Gastrocnemius medialis (tissue), 4 donors: ENCODE measurements around the gene IKZF2.

Source experiments
- CTCF ChIP-seq, 5 experiments: fragments of 450-650 bp in 3 of 5; fragments of 200-600 bp in 2 of 5; sonication (generic) in 2 of 5; IDR thresholded peaks in 4 of 5; conservative IDR thresholded peaks in 1 of 5; 1 replicate in 4 of 5; 2 replicates in 1 of 5; pipeline ENCODE4 v1.5.1; 2016 to 2019; ENCODE audit warnings: antibody characterized with exemption in 5 of 5, mild to moderate bottlenecking in 3 of 5, moderate library complexity in 3 of 5
- POLR2A ChIP-seq, 2 donors: fragments of 450-650 bp; IDR thresholded peaks; one replicate each; pipeline ENCODE4 v1.6.1; 2017; ENCODE audit warnings: antibody characterized with exemption in 2 of 2, mild to moderate bottlenecking in 2 of 2, moderate library complexity in 2 of 2

- TF ChIP-seq POLR2A (IDR thresholded peaks at IDR 0.05) (no peak), CTCF (IDR thresholded peaks at IDR 0.05 in 4 of 5, conservative IDR thresholded peaks at IDR 0.05 in 1 of 5) (no peak)
These were observed 30.3 kb upstream of the IKZF2 start for GRCh38 chr2:213181712-213182111.
